Upper lobe of left lung (tissue), 6 donors: ENCODE measurements around the gene SLC25A23. TPM values are rescaled to one million over a fixed set of nuclear protein-coding genes. Genes with fewer than 3 reads are reported as not detected.
A peak's percentile ranks its signal among the peaks of the same experiment; 100 is the strongest.

Source experiments
- ATAC-seq, 2 donors: fragments of 200-7000 bp; cut with Tn5 transposase; one replicate each; pipeline ENCODE4 v1.9.1; 2022; ENCODE audit warnings: mild to moderate bottlenecking in 2 of 2, moderate library complexity in 2 of 2; ENCODE audit not compliant: low FRiP score in 2 of 2
- DNase-seq, 2 donors: peaks; one replicate each; pipeline ENCODE4 v3.0.0-alpha.2; 2019 to 2020
- H3K27ac ChIP-seq, 4 donors: fragments of 200-600 bp; sonication (generic); one replicate each; pipeline ENCODE4 v1.5.1; 2016 to 2019
- H3K27me3 ChIP-seq, 4 donors: fragments of 200-600 bp; sonication (generic); one replicate each; pipeline ENCODE4 v1.5.1; 2017 to 2019
- H3K36me3 ChIP-seq, 4 donors: fragments of 200-600 bp; sonication (generic); one replicate each; pipeline ENCODE4 v1.5.1; 2016 to 2019
- H3K4me1 ChIP-seq, 4 donors: fragments of 200-600 bp; sonication (generic); one replicate each; pipeline ENCODE4 v1.5.1; 2018 to 2019
- H3K4me3 ChIP-seq, 4 donors: fragments of 200-600 bp; sonication (generic); one replicate each; pipeline ENCODE4 v1.5.1; 2017 to 2019; ENCODE audit warnings: mild to moderate bottlenecking in 2 of 4, moderate library complexity in 1 of 4
- H3K9me3 ChIP-seq, 4 donors: fragments of 200-600 bp; sonication (generic); one replicate each; pipeline ENCODE4 v1.5.1; 2018 to 2019
- CTCF ChIP-seq, 6 experiments: fragments of 450-650 bp in 4 of 6; fragments of 200-600 bp in 2 of 6; sonication (generic) in 2 of 6; IDR thresholded peaks; one replicate each; pipeline ENCODE4 v1.5.1; 2016 to 2019; ENCODE audit warnings: antibody characterized with exemption in 6 of 6
- EP300 ChIP-seq, 4 donors: sonication (generic); formaldehyde crosslinking; IDR thresholded peaks; one replicate each; pipeline ENCODE4 v1.5.1; 2017; ENCODE audit warnings: antibody characterized with exemption in 4 of 4, control low read depth in 2 of 4
- POLR2A ChIP-seq, 4 donors: fragments of 450-650 bp; IDR thresholded peaks; one replicate each; pipeline ENCODE4 v1.5.1; 2016 to 2017; ENCODE audit warnings: antibody characterized with exemption in 4 of 4, mild to moderate bottlenecking in 2 of 4
- POLR2AphosphoS5 ChIP-seq, 2 donors: sonication (generic); formaldehyde crosslinking; IDR thresholded peaks; one replicate each; pipeline ENCODE4 v1.5.1; 2017; ENCODE audit warnings: antibody characterized with exemption in 2 of 2
- WGBS, 2 donors: methylation state at CpG; one replicate each; pipeline ENCODE4 v1.1.5; 2017 to 2018; 5-methylcytosine and 5-hydroxymethylcytosine counted together
- total RNA-seq, 6 donors: library from RNA; depleted of rRNA in 4 of 6; stranded (reverse); fragments of >200 nt in 4 of 6; gene quantifications; one replicate each; pipeline versions ENCODE4 v1.1.0 to v1.2.1, GENCODE V29; 2016 to 2021
- donor health status: DM: no; HTN: no; CAD: no; lungs with moderate emphysema.
- donor health status: DM: no; HTN: yes; CAD: no; lungs with severe emphysema.

Gene SLC25A23
- total RNA-seq, 6 donors from 2014 or later, result 29.3 to 133 (median 64.5) TPM

DNA sequence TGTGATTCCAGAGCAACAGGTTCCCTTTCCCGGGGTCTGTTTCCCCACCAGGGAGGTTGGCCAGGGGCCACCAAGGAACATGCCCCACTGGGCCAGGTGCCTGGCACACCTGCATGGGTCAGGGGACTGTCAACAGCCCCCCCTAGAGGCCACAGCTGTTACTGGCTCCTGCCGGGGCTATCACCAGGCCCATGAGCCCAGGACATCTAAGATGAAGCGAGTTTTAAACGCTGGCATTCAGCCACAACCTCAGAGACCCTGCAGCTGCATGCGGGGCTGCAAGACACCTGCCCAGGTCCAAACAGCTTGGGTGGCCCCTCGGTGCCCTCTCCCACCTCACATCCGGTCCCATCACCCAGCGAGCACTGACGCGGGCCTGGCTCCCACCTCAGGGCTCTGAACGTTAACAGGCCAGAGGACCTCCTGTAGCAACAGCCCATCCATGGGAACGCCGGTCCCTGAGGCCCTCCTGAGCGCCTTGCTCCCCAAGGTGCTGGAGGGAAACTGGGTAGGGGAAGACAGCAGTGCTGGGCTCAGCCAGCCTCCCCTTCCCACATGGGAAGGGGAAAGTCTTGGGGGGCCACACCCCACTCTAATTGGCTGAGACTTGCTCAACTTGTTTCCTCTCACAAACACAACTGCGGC lies 47.0 kb downstream of the SLC25A23 start:
- peak; percentile 49 to 59 for ATAC-seq
- WGBS, 2 donors, result 52 to 57% methylated on average over 6 to 15 of the region's 15 CpGs
- H3K27ac ChIP-seq, result peak overlapping the region in 1 of 4 donors; percentile 55
- peak in 1 of 2 donors; percentile 35 for DNase-seq
- H3K9me3 ChIP-seq, result no peaks in the 10 kb centered on the region
- H3K27me3 ChIP-seq, result no peaks in the 10 kb centered on the region
- H3K4me1 ChIP-seq, result peaks cover 0 to 10% (median 4%) of the 10 kb centered on the region in 4 donors
- no peak overlapping the region for H3K4me3 ChIP-seq
- TF ChIP-seq CTCF (IDR thresholded peaks at IDR 0.05) (peak in 5 of 6 experiments; percentile 25 to 58 (median 42)), EP300 (IDR thresholded peaks at IDR 0.05) (no peak)
- H3K36me3 ChIP-seq, result peaks cover 32 to 42% (median 37%) of the 10 kb centered on the region in 4 donors

DNA sequence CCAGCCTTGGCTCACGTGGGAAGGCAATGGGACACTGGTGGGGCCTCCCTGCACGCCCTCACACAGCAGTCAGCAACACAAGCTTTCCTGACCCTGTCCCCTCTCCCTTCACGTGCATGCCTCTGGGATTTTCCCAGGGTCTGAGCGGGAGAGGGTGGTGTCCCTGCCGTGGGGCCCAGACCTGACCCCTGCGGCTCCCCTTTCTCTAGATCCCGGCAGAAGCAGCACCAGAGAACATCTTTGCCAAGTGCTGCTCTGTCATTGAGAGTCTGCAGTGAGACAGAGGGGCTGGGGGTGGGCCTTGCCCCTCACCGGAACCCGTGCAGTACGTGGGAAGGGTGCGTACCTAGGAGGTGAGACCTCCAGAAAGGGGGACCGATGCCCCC lies 47.5 kb downstream of the SLC25A23 start:
- no peak overlapping the region for H3K4me3 ChIP-seq
- peaks cover 27 to 37% (median 32%) of the 10 kb centered on the region in 4 donors for H3K36me3 ChIP-seq
- no peaks in the 10 kb centered on the region for H3K27me3 ChIP-seq
- 81 to 87% methylated on average over 7 to 12 of the region's 12 CpGs for WGBS, 2 donors
- peaks cover 0 to 10% (median 4%) of the 10 kb centered on the region in 4 donors for H3K4me1 ChIP-seq
- no peak for TF ChIP-seq CTCF (IDR thresholded peaks at IDR 0.05)
- TF ChIP-seq EP300 (IDR thresholded peaks at IDR 0.05), result no peak
- no peak for TF ChIP-seq POLR2A (IDR thresholded peaks at IDR 0.05)
- TF ChIP-seq POLR2AphosphoS5 (IDR thresholded peaks at IDR 0.05), result no peak
- no peak for DNase-seq
- peak in 1 of 2 donors; percentile 32 for ATAC-seq
- no peak overlapping the region for H3K27ac ChIP-seq
- H3K9me3 ChIP-seq, result no peaks in the 10 kb centered on the region

- WGBS, 2 donors, result 93 to 98% methylated on average over 6 of the region's 6 CpGs
- Histone ChIP-seq H3K27me3 (no peaks in the 10 kb centered on the region), H3K9me3 (no peaks in the 10 kb centered on the region), H3K4me3 (no peak overlapping the region), H3K4me1 (peaks cover 0 to 10% (median 4%) of the 10 kb centered on the region in 4 donors), H3K36me3 (peaks cover 1 to 10% (median 4%) of the 10 kb centered on the region in 4 donors), H3K27ac (no peak overlapping the region)
- DNase-seq (no peak), ATAC-seq (no peak)
- TF ChIP-seq POLR2A (IDR thresholded peaks at IDR 0.05), result no peak
- TF ChIP-seq EP300 (IDR thresholded peaks at IDR 0.05), result no peak
- TF ChIP-seq CTCF (IDR thresholded peaks at IDR 0.05), result no peak
- TF ChIP-seq POLR2AphosphoS5 (IDR thresholded peaks at IDR 0.05), result no peak
These were observed 50.2 kb downstream of the SLC25A23 start for GRCh38 chr19:6409346-6409745.

DNA sequence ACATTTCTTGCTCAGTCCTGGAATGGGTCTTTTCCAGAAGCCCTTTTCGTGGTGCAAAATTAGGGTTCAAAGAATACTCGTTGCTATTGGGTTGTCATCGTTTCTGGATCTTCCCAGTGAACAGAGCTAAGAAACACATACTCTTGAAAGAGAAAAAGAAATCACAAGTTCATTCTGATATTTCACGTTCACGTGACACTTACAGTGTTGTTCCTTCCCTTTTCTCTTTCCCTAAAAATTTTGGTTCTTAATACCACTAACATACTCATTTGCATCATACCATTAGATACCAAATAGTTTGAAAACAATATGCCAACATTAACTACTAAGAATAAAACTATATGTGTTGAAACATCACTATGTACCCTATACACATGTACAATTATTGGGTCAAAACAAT lies 53.2 kb downstream of the SLC25A23 start:
- TF ChIP-seq EP300 (IDR thresholded peaks at IDR 0.05) (no peak), POLR2AphosphoS5 (IDR thresholded peaks at IDR 0.05) (no peak), CTCF (IDR thresholded peaks at IDR 0.05) (no peak), POLR2A (IDR thresholded peaks at IDR 0.05) (no peak)
- Histone ChIP-seq H3K4me1 (no peaks in the 10 kb centered on the region), H3K4me3 (no peak overlapping the region), H3K36me3 (no peaks in the 10 kb centered on the region), H3K27me3 (no peaks in the 10 kb centered on the region), H3K27ac (no peak overlapping the region), H3K9me3 (no peaks in the 10 kb centered on the region)
- DNase-seq (no peak), ATAC-seq (no peak)
- WGBS, 2 donors, result 72 to 84% methylated on average over 5 of the region's 5 CpGs
